GM18861 (cell line): ENCODE measurements around the gene LRCH4.

Experiments
- ATAC-seq: cut with Tn5 transposase; IDR thresholded peaks from one replicate; pipeline ENCODE4 v1.9.1; 2021; ENCODE audit not compliant: unreplicated experiment

LRCH4 gene

GRCh38 chr7:100582650-100583049 is 3.3 kb downstream of the LRCH4 start:
- ATAC-seq, result no peak

- no peak for ATAC-seq
Measured at GRCh38 chr7:100582041-100582579, 3.8 kb downstream of the LRCH4 start.

- ATAC-seq, result no peak
Measured at GRCh38 chr7:100580466-100581283, 5.3 kb downstream of the LRCH4 start.

GRCh38 chr7:100578246-100579183 is 7.4 kb downstream of the LRCH4 start:
- ATAC-seq, result no peak

- no peak for ATAC-seq
Measured at GRCh38 chr7:100577507-100577906, 8.4 kb downstream of the LRCH4 start.

- ATAC-seq, result no peak
Measured at GRCh38 chr7:100577103-100577502, 8.8 kb downstream of the LRCH4 start.

- ATAC-seq, result no peak
Measured at GRCh38 chr7:100576384-100576993, 9.4 kb downstream of the LRCH4 start.

GRCh38 chr7:100575746-100576383 is 10.1 kb downstream of the LRCH4 start:
- no peak for ATAC-seq

GRCh38 chr7:100575206-100575631 is 10.7 kb downstream of the LRCH4 start:
- ATAC-seq, result no peak

GRCh38 chr7:100574362-100575205 is 11.3 kb downstream of the LRCH4 start:
- ATAC-seq, result no peak

- no peak for ATAC-seq
Measured at GRCh38 chr7:100573691-100574361, 12.1 kb downstream of the LRCH4 start, which contains the start of gene SAP25. TSS of gene SAP25 (minus strand) at chr7:100573900. CDS start at chr7:100573742, 158 bp downstream.

GRCh38 chr7:100572949-100573675 is 12.8 kb downstream of the LRCH4 start:
- no peak for ATAC-seq

GRCh38 chr7:100572281-100572948 is 13.5 kb downstream of the LRCH4 start:
- ATAC-seq, result no peak

GRCh38 chr7:100571829-100572116 is 14.2 kb downstream of the LRCH4 start:
- ATAC-seq, result no peak

- ATAC-seq, result no peak
Measured at GRCh38 chr7:100570954-100571828, 14.7 kb downstream of the LRCH4 start.

GRCh38 chr7:100568896-100569844 is 16.8 kb downstream of the LRCH4 start:
- ATAC-seq, result no peak
